ENCODE measurements around the gene FOXC2. TPM values are rescaled to one million over a fixed set of nuclear protein-coding genes. Genes with fewer than 3 reads are reported as not detected.
A peak's percentile ranks its signal among the peaks of the same experiment; 100 is the strongest.

FOXC2 gene
- total RNA-seq, 4 donors from 2014 or later, result 0.09 to 0.57 (median 0.40) TPM

DNA sequence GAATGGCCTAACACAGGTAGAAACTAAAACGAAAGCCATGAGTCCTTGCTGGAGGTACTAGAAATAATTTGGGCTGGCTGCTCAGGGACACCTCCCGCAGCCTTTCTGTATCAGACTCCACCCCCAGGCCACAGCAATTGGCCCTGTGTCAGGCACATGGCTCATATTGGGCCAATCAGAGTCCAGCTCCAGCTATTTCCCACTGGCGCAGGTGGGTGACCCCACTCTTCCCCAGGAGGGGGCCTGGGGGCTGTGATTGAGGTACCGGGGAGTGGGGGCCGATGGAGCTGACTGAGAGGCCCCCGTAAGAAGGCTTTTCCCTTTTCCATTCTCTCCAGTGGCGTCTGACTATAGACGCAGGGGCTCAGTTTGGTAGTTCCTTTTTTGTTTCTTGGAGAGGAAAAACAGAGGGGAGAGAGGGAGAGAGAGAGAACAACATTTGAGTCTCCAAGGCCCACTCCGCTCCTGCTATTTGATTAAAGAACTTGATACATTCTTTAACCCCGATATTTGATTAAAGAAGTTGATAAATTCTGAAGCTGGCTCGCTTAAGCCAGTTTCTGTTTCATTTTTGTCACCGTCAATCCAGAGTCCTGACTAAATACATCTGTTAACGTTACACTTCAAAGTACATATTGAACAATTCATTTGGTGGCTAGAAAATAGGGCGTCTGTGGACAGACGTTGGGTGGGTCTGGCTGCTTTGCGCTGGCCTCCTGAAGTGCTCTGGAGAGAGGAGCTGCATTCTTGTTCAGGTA, 38.0 kb downstream of the FOXC2 start:
- no peak overlapping the region for H3K27ac ChIP-seq
- peak overlapping the region in 3 of 4 donors; percentile 3 to 55 (median 25) for H3K4me3 ChIP-seq
- 45 to 54% methylated on average over 13 to 14 of the region's 16 CpGs for WGBS, 2 donors
- H3K9me3 ChIP-seq, result no peaks in the 10 kb centered on the region
- H3K4me1 ChIP-seq, result no peaks in the 10 kb centered on the region
- H3K36me3 ChIP-seq, result no peaks in the 10 kb centered on the region
- H3K27me3 ChIP-seq, result peaks cover 0 to 71% (median 0%) of the 10 kb centered on the region in 4 donors
- no peak for DNase-seq
- TF ChIP-seq, protein P1, sequence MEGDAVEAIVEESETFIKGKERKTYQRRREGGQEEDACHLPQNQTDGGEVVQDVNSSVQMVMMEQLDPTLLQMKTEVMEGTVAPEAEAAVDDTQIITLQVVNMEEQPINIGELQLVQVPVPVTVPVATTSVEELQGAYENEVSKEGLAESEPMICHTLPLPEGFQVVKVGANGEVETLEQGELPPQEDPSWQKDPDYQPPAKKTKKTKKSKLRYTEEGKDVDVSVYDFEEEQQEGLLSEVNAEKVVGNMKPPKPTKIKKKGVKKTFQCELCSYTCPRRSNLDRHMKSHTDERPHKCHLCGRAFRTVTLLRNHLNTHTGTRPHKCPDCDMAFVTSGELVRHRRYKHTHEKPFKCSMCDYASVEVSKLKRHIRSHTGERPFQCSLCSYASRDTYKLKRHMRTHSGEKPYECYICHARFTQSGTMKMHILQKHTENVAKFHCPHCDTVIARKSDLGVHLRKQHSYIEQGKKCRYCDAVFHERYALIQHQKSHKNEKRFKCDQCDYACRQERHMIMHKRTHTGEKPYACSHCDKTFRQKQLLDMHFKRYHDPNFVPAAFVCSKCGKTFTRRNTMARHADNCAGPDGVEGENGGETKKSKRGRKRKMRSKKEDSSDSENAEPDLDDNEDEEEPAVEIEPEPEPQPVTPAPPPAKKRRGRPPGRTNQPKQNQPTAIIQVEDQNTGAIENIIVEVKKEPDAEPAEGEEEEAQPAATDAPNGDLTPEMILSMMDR (IDR thresholded peaks at IDR 0.05), result no peak
- TF ChIP-seq POLR2A (IDR thresholded peaks at IDR 0.05), result no peak
- intact Hi-C loops (cut with DNase I), result no loop called here

DNA sequence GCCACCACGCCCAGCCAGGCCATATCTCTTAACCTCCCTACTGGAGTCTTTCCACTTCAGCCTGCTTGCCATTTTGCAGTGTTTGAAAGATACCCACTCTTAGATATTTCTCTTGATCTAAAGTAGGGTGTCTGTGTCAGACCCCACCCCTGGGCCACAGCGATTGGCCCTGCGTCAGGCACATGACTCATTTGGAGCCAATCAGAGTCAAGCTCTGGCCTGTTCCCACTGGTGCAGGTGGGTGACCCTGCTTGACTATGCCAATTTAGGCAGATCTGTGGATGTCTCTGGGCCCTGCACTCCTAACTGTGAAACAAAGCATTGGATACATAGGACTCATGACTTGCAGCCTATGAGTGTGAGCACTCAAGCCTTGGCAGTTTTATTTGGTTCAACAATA, 39.3 kb downstream of the FOXC2 start:
- peaks cover 0 to 2% (median 0%) of the 10 kb centered on the region in 3 donors for H3K4me1 ChIP-seq
- WGBS, 2 donors, result 95 to 100% methylated on average over 3 of the region's 3 CpGs
- intact Hi-C loops (cut with DNase I), result no loop called here
- peaks cover 0 to 75% (median 0%) of the 10 kb centered on the region in 4 donors for H3K27me3 ChIP-seq
- DNase-seq, result no peak
- no peaks in the 10 kb centered on the region for H3K9me3 ChIP-seq
- no peak overlapping the region for H3K27ac ChIP-seq
- no peak overlapping the region for H3K4me3 ChIP-seq
- no peak for TF ChIP-seq POLR2A (IDR thresholded peaks at IDR 0.05)
- TF ChIP-seq, protein P1 (IDR thresholded peaks at IDR 0.05), result no peak
- no peaks in the 10 kb centered on the region for H3K36me3 ChIP-seq

DNA sequence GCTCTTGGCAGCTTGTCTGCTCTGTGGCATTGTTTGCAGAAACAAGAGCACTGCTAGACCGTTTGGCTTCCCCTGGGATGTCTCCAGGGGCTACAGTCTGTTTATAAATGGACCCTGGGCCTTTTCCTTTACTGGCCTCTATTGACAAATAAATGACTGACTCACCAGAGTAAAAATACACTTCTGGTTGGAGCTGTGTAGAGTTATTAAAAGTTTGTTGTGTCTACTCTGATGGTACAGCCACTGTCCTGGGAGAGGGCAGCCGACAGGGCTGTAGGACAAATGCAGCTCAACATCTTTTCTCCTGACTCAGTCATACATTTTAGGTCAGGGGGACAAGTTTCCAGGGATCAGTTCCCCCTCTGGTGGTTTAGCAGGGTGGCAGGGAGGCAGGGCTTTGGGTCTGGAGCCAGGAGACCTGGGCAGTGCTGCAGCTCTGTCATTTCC, 41.7 kb downstream of the FOXC2 start:
- intact Hi-C loops (cut with DNase I), result no loop called here
- no peak for DNase-seq

DNA sequence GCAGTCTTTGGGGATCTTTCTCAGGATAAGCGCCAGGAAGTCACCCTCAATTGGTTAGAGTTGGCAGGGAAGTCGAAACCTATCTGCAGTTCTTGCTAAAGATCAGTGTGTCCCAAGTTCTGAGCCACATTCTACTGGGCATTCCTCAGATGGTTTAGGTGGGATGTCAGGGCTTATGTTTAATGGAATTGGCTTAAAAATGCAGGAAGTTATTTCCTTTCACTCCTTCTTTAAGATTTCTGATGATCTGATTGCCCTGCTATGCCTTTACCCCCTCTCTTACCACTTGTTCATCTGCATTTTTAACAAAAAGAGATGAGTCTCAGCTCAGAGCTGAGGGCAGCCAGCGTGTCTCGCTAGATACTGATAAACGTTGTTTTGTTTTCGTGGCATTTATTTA, 42.5 kb downstream of the FOXC2 start:
- TF ChIP-seq, protein P1 (IDR thresholded peaks at IDR 0.05), result no peak
- no peak for TF ChIP-seq POLR2A (IDR thresholded peaks at IDR 0.05)
- Histone ChIP-seq H3K27me3 (peaks cover 0 to 74% (median 0%) of the 10 kb centered on the region in 4 donors), H3K4me3 (no peak overlapping the region), H3K36me3 (no peaks in the 10 kb centered on the region), H3K4me1 (peaks cover 0 to 4% (median 0%) of the 10 kb centered on the region in 3 donors), H3K27ac (no peak overlapping the region), H3K9me3 (no peaks in the 10 kb centered on the region)
- intact Hi-C loops (cut with DNase I), result no loop called here
- 80 to 86% methylated on average over 6 of the region's 6 CpGs for WGBS, 2 donors
- no peak for DNase-seq

More for the DNA sequence above, 41.7 kb downstream of the FOXC2 start:
- no peak for TF ChIP-seq POLR2A (IDR thresholded peaks at IDR 0.05)
- TF ChIP-seq, protein P1 (IDR thresholded peaks at IDR 0.05), result no peak
- Histone ChIP-seq H3K27ac (no peak overlapping the region), H3K4me1 (peaks cover 0 to 4% (median 0%) of the 10 kb centered on the region in 3 donors), H3K4me3 (no peak overlapping the region), H3K27me3 (peaks cover 0 to 79% (median 0%) of the 10 kb centered on the region in 4 donors), H3K36me3 (no peaks in the 10 kb centered on the region), H3K9me3 (no peaks in the 10 kb centered on the region)
- WGBS, 2 donors, result 20 to 57% methylated on average over 1 of the region's 2 CpGs

DNA sequence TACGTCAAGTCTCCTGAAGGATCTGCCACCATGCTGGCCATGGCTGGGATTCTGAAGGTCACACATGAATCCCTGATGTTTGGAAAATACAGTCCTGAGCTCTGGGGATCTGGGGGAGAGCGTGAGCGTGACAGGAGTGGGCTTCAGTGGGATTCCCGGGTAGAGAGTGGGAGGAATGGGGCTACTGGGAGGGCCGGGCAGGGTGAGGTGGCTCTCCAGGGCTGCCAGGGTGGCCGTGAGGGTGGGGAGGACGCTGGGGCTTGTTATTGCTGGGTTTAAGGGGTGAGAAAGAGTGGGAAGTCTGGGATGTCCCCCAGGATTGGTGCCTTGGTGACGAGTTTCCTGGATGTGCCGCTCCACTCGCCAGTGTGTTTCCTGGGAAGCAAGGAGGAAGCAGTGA, 43.0 kb downstream of the FOXC2 start:
- Histone ChIP-seq H3K36me3 (no peaks in the 10 kb centered on the region), H3K27me3 (peaks cover 0 to 69% (median 0%) of the 10 kb centered on the region in 4 donors), H3K4me1 (peaks cover 0 to 4% (median 0%) of the 10 kb centered on the region in 3 donors), H3K27ac (peak overlapping the region in 1 of 4 donors; percentile 34), H3K4me3 (no peak overlapping the region), H3K9me3 (no peaks in the 10 kb centered on the region)
- intact Hi-C loops (cut with DNase I), result no loop called here
- TF ChIP-seq, protein P1 (IDR thresholded peaks at IDR 0.05), result no peak
- no peak for TF ChIP-seq POLR2A (IDR thresholded peaks at IDR 0.05)
- 73 to 76% methylated on average over 8 of the region's 10 CpGs for WGBS, 2 donors
- no peak for DNase-seq

Measured in esophagus squamous epithelium (tissue), 5 donors.